Activated CD8-positive, alpha-beta T cell treated with anti-CD3 and anti-CD28 coated beads, Interleukin-2, amount 10 ng/mL, durations not matched to agents 7 days and 5 days (primary cell): Measurements from ENCODE around the gene SH3BP4. TPM values are rescaled to one million over a fixed set of nuclear protein-coding genes. Genes with fewer than 3 reads are reported as not detected.

Source experiments
- ATAC-seq: fragments of 150-1000 bp; cut with Tn5 transposase; one replicate; pipeline ENCODE4 v1.10.0; 2021; ENCODE audit warnings: moderate library complexity
- CTCF ChIA-PET: fragments of 350-600 bp; sonication (Branson Sonifier 250); formaldehyde crosslinking; loops from one replicate; lab custom pipeline; 2021; ENCODE audit warnings: antibody characterized with exemption; lab: Charles Lee
- POLR2A ChIA-PET: fragments of 350-600 bp; sonication (Branson Sonifier 250); formaldehyde crosslinking; loops from one replicate; lab custom pipeline; 2021; ENCODE audit warnings: antibody characterized with exemption; lab: Charles Lee
- DNase-seq: peaks from one replicate; pipeline ENCODE4 v3.0.0-alpha.2; 2020
- H3K27ac Mint-ChIP-seq: one replicate; pipeline ENCODE4 v1.8.0; 2021; ENCODE audit warnings: mild to moderate bottlenecking, mixed read lengths
- H3K27me3 Mint-ChIP-seq: one replicate; pipeline ENCODE4 v1.8.0; 2021; ENCODE audit warnings: low read depth, mixed read lengths
- H3K36me3 Mint-ChIP-seq: one replicate; pipeline ENCODE4 v1.8.0; 2021; ENCODE audit warnings: low read depth, mixed read lengths
- H3K4me1 Mint-ChIP-seq: one replicate; pipeline ENCODE4 v1.8.0; 2021; ENCODE audit warnings: low read depth, mixed read lengths
- H3K4me3 Mint-ChIP-seq: one replicate; pipeline ENCODE4 v1.8.0; 2021; ENCODE audit warnings: mild to moderate bottlenecking, mixed read lengths
- H3K9me3 Mint-ChIP-seq: one replicate; pipeline ENCODE4 v1.8.0; 2022; ENCODE audit warnings: mixed read lengths; ENCODE audit not compliant: insufficient read depth
- total RNA-seq, 2 experiments: library from RNA; stranded (reverse); gene quantifications; one replicate each; pipeline ENCODE4 v1.2.3, GENCODE V29; 2021

SH3BP4 gene
- total RNA-seq, 2 experiments from 2014 or later, result not detected

- Mint-ChIP-seq H3K27ac (no peak overlapping the region), H3K36me3 (no peaks in the 10 kb centered on the region), H3K4me1 (no peaks in the 10 kb centered on the region), H3K4me3 (no peak overlapping the region), H3K27me3 (peaks cover 14% of the 10 kb centered on the region), H3K9me3 (no peaks in the 10 kb centered on the region)
- CTCF ChIA-PET, result no interaction called here
- POLR2A ChIA-PET, result no interaction called here
- no peak for ATAC-seq
- no peak for DNase-seq
These were observed 7.1 kb downstream of the SH3BP4 start for GRCh38 chr2:234958746-234959395.

DNA sequence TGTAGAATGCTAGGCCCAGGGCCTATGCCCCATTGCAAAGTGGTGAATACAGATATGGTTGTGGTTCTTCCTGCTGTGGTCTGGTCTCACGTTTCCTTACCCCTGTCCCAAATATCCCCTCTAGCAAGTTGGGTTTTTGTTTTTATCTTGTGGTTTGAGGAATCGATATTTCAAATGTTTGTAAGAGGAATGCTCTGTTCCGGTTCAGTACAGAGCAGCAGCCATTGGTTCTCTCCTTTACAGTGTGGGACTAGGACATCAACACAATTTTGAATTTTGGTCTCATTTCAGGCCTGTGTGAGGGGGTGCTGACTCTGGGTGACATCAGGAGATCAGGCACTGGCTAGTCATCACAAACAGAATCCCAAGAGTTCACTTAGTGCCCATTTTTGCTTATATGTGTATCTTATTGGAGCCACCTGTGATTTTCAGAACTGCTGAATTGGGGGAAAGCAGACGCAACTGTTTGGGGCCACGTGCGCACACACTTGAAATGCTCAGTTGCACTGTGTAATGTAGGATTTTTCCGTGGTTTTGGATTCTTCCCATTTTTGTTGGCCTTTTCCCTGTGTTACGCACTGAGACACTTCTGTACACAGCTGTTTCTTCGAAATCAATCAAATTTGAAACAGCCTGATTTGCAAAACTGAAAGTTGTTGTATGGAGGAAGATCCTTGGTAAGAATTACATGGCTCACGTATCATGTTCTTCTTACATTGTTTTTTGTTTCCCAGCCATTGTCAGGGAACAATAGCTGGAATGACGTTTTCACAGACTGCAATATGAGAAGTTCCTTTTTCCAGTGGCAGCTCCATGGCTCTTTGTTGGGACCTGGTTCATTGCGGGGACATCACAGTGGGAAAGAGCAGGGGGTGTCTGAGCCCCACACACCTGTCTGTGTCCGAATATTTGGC, 8.6 kb downstream of the SH3BP4 start:
- no peaks in the 10 kb centered on the region for H3K36me3 Mint-ChIP-seq
- H3K4me3 Mint-ChIP-seq, result no peak overlapping the region
- no peak overlapping the region for H3K27ac Mint-ChIP-seq
- peaks cover 8% of the 10 kb centered on the region for H3K27me3 Mint-ChIP-seq
- H3K9me3 Mint-ChIP-seq, result no peaks in the 10 kb centered on the region
- DNase-seq (no peak), ATAC-seq (no peak)
- ChIA-PET POLR2A (no interaction called here), CTCF (no interaction called here)
- H3K4me1 Mint-ChIP-seq, result no peaks in the 10 kb centered on the region

- Mint-ChIP-seq H3K27me3 (peaks cover 5% of the 10 kb centered on the region), H3K4me3 (no peak overlapping the region), H3K4me1 (no peaks in the 10 kb centered on the region), H3K9me3 (no peaks in the 10 kb centered on the region), H3K36me3 (no peaks in the 10 kb centered on the region), H3K27ac (no peak overlapping the region)
- ChIA-PET POLR2A (no interaction called here), CTCF (no interaction called here)
- no peak for DNase-seq
- no peak for ATAC-seq
These were observed 10.0 kb downstream of the SH3BP4 start for GRCh38 chr2:234961784-234962183.

GRCh38 chr2:234963773-234964615, 12.2 kb downstream of the SH3BP4 start:
- Mint-ChIP-seq H3K4me1 (no peaks in the 10 kb centered on the region), H3K27ac (no peak overlapping the region), H3K4me3 (no peak overlapping the region), H3K36me3 (no peaks in the 10 kb centered on the region), H3K9me3 (no peaks in the 10 kb centered on the region), H3K27me3 (peaks cover 5% of the 10 kb centered on the region)
- no peak for ATAC-seq
- ChIA-PET CTCF (no interaction called here), POLR2A (no interaction called here)
- DNase-seq, result no peak

- H3K27me3 Mint-ChIP-seq, result peaks cover 7% of the 10 kb centered on the region
- ChIA-PET POLR2A (no interaction called here), CTCF (no interaction called here)
- no peaks in the 10 kb centered on the region for H3K4me1 Mint-ChIP-seq
- no peak for DNase-seq
- no peak overlapping the region for H3K4me3 Mint-ChIP-seq
- no peaks in the 10 kb centered on the region for H3K9me3 Mint-ChIP-seq
- no peak overlapping the region for H3K27ac Mint-ChIP-seq
- H3K36me3 Mint-ChIP-seq, result no peaks in the 10 kb centered on the region
- no peak for ATAC-seq
These were observed 13.0 kb downstream of the SH3BP4 start for GRCh38 chr2:234964631-234965461.

- Mint-ChIP-seq H3K9me3 (no peaks in the 10 kb centered on the region), H3K4me1 (no peaks in the 10 kb centered on the region), H3K4me3 (no peak overlapping the region), H3K36me3 (no peaks in the 10 kb centered on the region), H3K27me3 (peaks cover 8% of the 10 kb centered on the region), H3K27ac (no peak overlapping the region)
- ChIA-PET POLR2A (no interaction called here), CTCF (no interaction called here)
- ATAC-seq, result no peak
- no peak for DNase-seq
These were observed 14.5 kb downstream of the SH3BP4 start for GRCh38 chr2:234966340-234966739.

- Mint-ChIP-seq H3K27ac (no peak overlapping the region), H3K4me1 (no peaks in the 10 kb centered on the region), H3K9me3 (no peaks in the 10 kb centered on the region), H3K36me3 (no peaks in the 10 kb centered on the region), H3K27me3 (peaks cover 8% of the 10 kb centered on the region), H3K4me3 (no peak overlapping the region)
- DNase-seq, result no peak
- POLR2A ChIA-PET, result no interaction called here
- ATAC-seq, result no peak
- CTCF ChIA-PET, result no interaction called here
These were observed 15.5 kb downstream of the SH3BP4 start for GRCh38 chr2:234967201-234967869.

- DNase-seq (no peak), ATAC-seq (no peak)
- CTCF ChIA-PET, result no interaction called here
- H3K36me3 Mint-ChIP-seq, result no peaks in the 10 kb centered on the region
- POLR2A ChIA-PET, result no interaction called here
- no peaks in the 10 kb centered on the region for H3K4me1 Mint-ChIP-seq
- H3K27ac Mint-ChIP-seq, result no peak overlapping the region
- H3K4me3 Mint-ChIP-seq, result no peak overlapping the region
- peaks cover 8% of the 10 kb centered on the region for H3K27me3 Mint-ChIP-seq
- H3K9me3 Mint-ChIP-seq, result no peaks in the 10 kb centered on the region
These were observed 16.0 kb downstream of the SH3BP4 start for GRCh38 chr2:234967870-234968208.

GRCh38 chr2:234968631-234969305, 17.0 kb downstream of the SH3BP4 start:
- peaks cover 8% of the 10 kb centered on the region for H3K27me3 Mint-ChIP-seq
- no peak for ATAC-seq
- no peak overlapping the region for H3K4me3 Mint-ChIP-seq
- H3K36me3 Mint-ChIP-seq, result no peaks in the 10 kb centered on the region
- ChIA-PET POLR2A (no interaction called here), CTCF (no interaction called here)
- no peak overlapping the region for H3K27ac Mint-ChIP-seq
- DNase-seq, result no peak
- H3K9me3 Mint-ChIP-seq, result no peaks in the 10 kb centered on the region
- H3K4me1 Mint-ChIP-seq, result no peaks in the 10 kb centered on the region

- CTCF ChIA-PET, result no interaction called here
- Mint-ChIP-seq H3K4me1 (no peaks in the 10 kb centered on the region), H3K27me3 (peaks cover 8% of the 10 kb centered on the region), H3K36me3 (no peaks in the 10 kb centered on the region), H3K9me3 (no peaks in the 10 kb centered on the region), H3K4me3 (no peak overlapping the region), H3K27ac (no peak overlapping the region)
- DNase-seq, result no peak
- ATAC-seq, result no peak
- POLR2A ChIA-PET, result no interaction called here
These were observed 17.7 kb downstream of the SH3BP4 start for GRCh38 chr2:234969306-234970098.
